Subcutaneous abdominal adipose tissue (tissue), 5 donors: Measurements from ENCODE around the gene ERBB4.

Source experiments
- H3K27ac ChIP-seq: one replicate; pipeline ENCODE4 v1.7.0; 2013; ENCODE audit warnings: low read depth, mild to moderate bottlenecking, inconsistent platforms, low read length, moderate library complexity
- H3K27me3 ChIP-seq, 5 donors: one replicate each; pipeline ENCODE4 v1.7.0; 2013; ENCODE audit warnings: low read length in 5 of 5, inconsistent platforms in 1 of 5; ENCODE audit not compliant: control insufficient read depth in 5 of 5, insufficient read depth in 4 of 5
- H3K36me3 ChIP-seq, 5 donors: one replicate each; pipeline ENCODE4 v1.7.0; 2013; ENCODE audit warnings: low read length in 5 of 5; ENCODE audit not compliant: control insufficient read depth in 5 of 5, insufficient read depth in 5 of 5
- H3K4me1 ChIP-seq, 5 donors: one replicate each; pipeline ENCODE4 v1.7.0; 2013; ENCODE audit warnings: low read length in 5 of 5, mild to moderate bottlenecking in 3 of 5, moderate library complexity in 1 of 5; ENCODE audit not compliant: control insufficient read depth in 5 of 5, insufficient read depth in 5 of 5
- H3K4me3 ChIP-seq, 5 donors: one replicate each; pipeline ENCODE4 v1.7.0; 2013; ENCODE audit warnings: low read length in 5 of 5, low read depth in 1 of 5
- H3K9ac ChIP-seq, 5 donors: one replicate each; pipeline ENCODE4 v1.7.0; 2013; ENCODE audit warnings: low read length in 5 of 5, mild to moderate bottlenecking in 4 of 5, moderate library complexity in 3 of 5
- H3K9me3 ChIP-seq, 5 donors: one replicate each; pipeline ENCODE4 v1.7.0; 2013; ENCODE audit warnings: low read length in 5 of 5; ENCODE audit not compliant: control insufficient read depth in 5 of 5
- donor health status: healthy.
- donor health status: healthy.
- donor health status: healthy.
- donor health status: healthy.
- donor health status: healthy.

The ERBB4 gene

GRCh38 chr2:212284166-212284565, 254.4 kb downstream of the ERBB4 start:
- H3K4me1 ChIP-seq, result peaks cover 0 to 6% (median 0%) of the 10 kb centered on the region in 5 donors
- no peaks in the 10 kb centered on the region for H3K36me3 ChIP-seq

GRCh38 chr2:212282671-212283261, 255.8 kb downstream of the ERBB4 start:
- no peaks in the 10 kb centered on the region for H3K36me3 ChIP-seq
- no peak overlapping the region for H3K27ac ChIP-seq
- no peaks in the 10 kb centered on the region for H3K27me3 ChIP-seq
- H3K9ac ChIP-seq, result no peak overlapping the region
- no peaks in the 10 kb centered on the region for H3K9me3 ChIP-seq
- H3K4me3 ChIP-seq, result no peak overlapping the region
- peaks cover 0 to 6% (median 0%) of the 10 kb centered on the region in 5 donors for H3K4me1 ChIP-seq

More at GRCh38 chr2:212284166-212284565, 254.4 kb downstream of the ERBB4 start:
- H3K27me3 ChIP-seq, result no peaks in the 10 kb centered on the region
- no peak overlapping the region for H3K9ac ChIP-seq
- H3K9me3 ChIP-seq, result no peaks in the 10 kb centered on the region
- no peak overlapping the region for H3K4me3 ChIP-seq
- no peak overlapping the region for H3K27ac ChIP-seq

GRCh38 chr2:212276813-212277212, 261.8 kb downstream of the ERBB4 start:
- H3K36me3 ChIP-seq, result no peaks in the 10 kb centered on the region
- no peaks in the 10 kb centered on the region for H3K9me3 ChIP-seq
- H3K27me3 ChIP-seq, result no peaks in the 10 kb centered on the region
- H3K4me3 ChIP-seq, result no peak overlapping the region
- H3K9ac ChIP-seq, result no peak overlapping the region
- no peaks in the 10 kb centered on the region for H3K4me1 ChIP-seq
- no peak overlapping the region for H3K27ac ChIP-seq

- H3K36me3 ChIP-seq, result no peaks in the 10 kb centered on the region
- H3K9ac ChIP-seq, result no peak overlapping the region
- H3K4me1 ChIP-seq, result no peaks in the 10 kb centered on the region
- H3K27me3 ChIP-seq, result no peaks in the 10 kb centered on the region
- no peaks in the 10 kb centered on the region for H3K9me3 ChIP-seq
- no peak overlapping the region for H3K27ac ChIP-seq
- H3K4me3 ChIP-seq, result no peak overlapping the region
These were observed 264.4 kb downstream of the ERBB4 start for GRCh38 chr2:212274215-212274614.

GRCh38 chr2:212271583-212271982, 267.0 kb downstream of the ERBB4 start:
- Histone ChIP-seq H3K36me3 (no peaks in the 10 kb centered on the region), H3K27ac (no peak overlapping the region)

GRCh38 chr2:212269005-212269404, 269.6 kb downstream of the ERBB4 start:
- Histone ChIP-seq H3K9me3 (no peaks in the 10 kb centered on the region), H3K27ac (no peak overlapping the region), H3K4me3 (no peak overlapping the region), H3K4me1 (no peaks in the 10 kb centered on the region), H3K36me3 (no peaks in the 10 kb centered on the region), H3K27me3 (no peaks in the 10 kb centered on the region), H3K9ac (no peak overlapping the region)

More at GRCh38 chr2:212271583-212271982, 267.0 kb downstream of the ERBB4 start:
- H3K4me1 ChIP-seq, result no peaks in the 10 kb centered on the region
- no peaks in the 10 kb centered on the region for H3K9me3 ChIP-seq
- no peaks in the 10 kb centered on the region for H3K27me3 ChIP-seq
- no peak overlapping the region for H3K9ac ChIP-seq
- no peak overlapping the region for H3K4me3 ChIP-seq

- no peaks in the 10 kb centered on the region for H3K4me1 ChIP-seq
- no peaks in the 10 kb centered on the region for H3K9me3 ChIP-seq
- H3K36me3 ChIP-seq, result no peaks in the 10 kb centered on the region
- H3K4me3 ChIP-seq, result no peak overlapping the region
- H3K9ac ChIP-seq, result no peak overlapping the region
- H3K27me3 ChIP-seq, result no peaks in the 10 kb centered on the region
- H3K27ac ChIP-seq, result no peak overlapping the region
These were observed 272.3 kb downstream of the ERBB4 start for GRCh38 chr2:212266297-212266696.

- H3K27ac ChIP-seq, result no peak overlapping the region
- H3K9ac ChIP-seq, result no peak overlapping the region
- no peaks in the 10 kb centered on the region for H3K4me1 ChIP-seq
- no peaks in the 10 kb centered on the region for H3K36me3 ChIP-seq
- no peaks in the 10 kb centered on the region for H3K27me3 ChIP-seq
- H3K9me3 ChIP-seq, result no peaks in the 10 kb centered on the region
- no peak overlapping the region for H3K4me3 ChIP-seq
These were observed 272.8 kb downstream of the ERBB4 start for GRCh38 chr2:212265777-212266176.

GRCh38 chr2:212264187-212264586, 274.4 kb downstream of the ERBB4 start:
- H3K4me1 ChIP-seq, result no peaks in the 10 kb centered on the region
- H3K36me3 ChIP-seq, result no peaks in the 10 kb centered on the region
- H3K9ac ChIP-seq, result no peak overlapping the region
- no peak overlapping the region for H3K27ac ChIP-seq
- H3K27me3 ChIP-seq, result no peaks in the 10 kb centered on the region
- no peak overlapping the region for H3K4me3 ChIP-seq
- no peaks in the 10 kb centered on the region for H3K9me3 ChIP-seq

- no peak overlapping the region for H3K4me3 ChIP-seq
- no peak overlapping the region for H3K27ac ChIP-seq
- H3K9ac ChIP-seq, result no peak overlapping the region
- no peaks in the 10 kb centered on the region for H3K9me3 ChIP-seq
- no peaks in the 10 kb centered on the region for H3K36me3 ChIP-seq
- no peaks in the 10 kb centered on the region for H3K27me3 ChIP-seq
- no peaks in the 10 kb centered on the region for H3K4me1 ChIP-seq
These were observed 279.4 kb downstream of the ERBB4 start for GRCh38 chr2:212259226-212259625.
